GM12892 (cell line): Measurements from ENCODE around the gene SPSB3.

ENCODE experiments used
- POLR2A ChIP-seq: IDR thresholded peaks from 2 replicates; pipeline ENCODE4 v1.6.1; 2011; ENCODE audit warnings: low read depth, low read length, control low read depth
- POLR2AphosphoS5 ChIP-seq: IDR thresholded peaks from 2 replicates; pipeline ENCODE4 v1.6.1; 2011; ENCODE audit warnings: low read depth, low read length, control low read depth

- TF ChIP-seq POLR2A (no peak), POLR2AphosphoS5 (no peak)
Measured at GRCh38 chr16:1817276-1817589, 34.9 kb upstream of the SPSB3 start.
